Measurements from ENCODE around the gene TRMT2A.

- TF ChIP-seq, protein P1, sequence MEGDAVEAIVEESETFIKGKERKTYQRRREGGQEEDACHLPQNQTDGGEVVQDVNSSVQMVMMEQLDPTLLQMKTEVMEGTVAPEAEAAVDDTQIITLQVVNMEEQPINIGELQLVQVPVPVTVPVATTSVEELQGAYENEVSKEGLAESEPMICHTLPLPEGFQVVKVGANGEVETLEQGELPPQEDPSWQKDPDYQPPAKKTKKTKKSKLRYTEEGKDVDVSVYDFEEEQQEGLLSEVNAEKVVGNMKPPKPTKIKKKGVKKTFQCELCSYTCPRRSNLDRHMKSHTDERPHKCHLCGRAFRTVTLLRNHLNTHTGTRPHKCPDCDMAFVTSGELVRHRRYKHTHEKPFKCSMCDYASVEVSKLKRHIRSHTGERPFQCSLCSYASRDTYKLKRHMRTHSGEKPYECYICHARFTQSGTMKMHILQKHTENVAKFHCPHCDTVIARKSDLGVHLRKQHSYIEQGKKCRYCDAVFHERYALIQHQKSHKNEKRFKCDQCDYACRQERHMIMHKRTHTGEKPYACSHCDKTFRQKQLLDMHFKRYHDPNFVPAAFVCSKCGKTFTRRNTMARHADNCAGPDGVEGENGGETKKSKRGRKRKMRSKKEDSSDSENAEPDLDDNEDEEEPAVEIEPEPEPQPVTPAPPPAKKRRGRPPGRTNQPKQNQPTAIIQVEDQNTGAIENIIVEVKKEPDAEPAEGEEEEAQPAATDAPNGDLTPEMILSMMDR (optimal IDR thresholded peaks at IDR 0.05 in 1 of 3, IDR thresholded peaks at IDR 0.05 in 1 of 3, conservative IDR thresholded peaks at IDR 0.05 in 1 of 3; ENCODE audit: extremely low read depth in 1 of 3, insufficient read depth in 2 of 3, low read length in 3 of 3) = no peak
- no peak for TF ChIP-seq EZH2 (IDR thresholded peaks at IDR 0.05; ENCODE audit: low read length)
Measured at GRCh38 chr22:20140521-20140964, 23.5 kb upstream of the TRMT2A start.

Data from keratinocyte (primary cell).